ENCODE data around the gene PDAP1.
"Not testable (repeated sequence)": the region's sequence is repeated elsewhere in the genome, so short reads cannot be mapped to it uniquely, and the experiment has no call there.

PDAP1 gene

GRCh38 chr7:99352247-99352646 is 56.1 kb downstream of the PDAP1 start:
- DNase-seq (ENCODE audit: low spot score) = no peak

DNA sequence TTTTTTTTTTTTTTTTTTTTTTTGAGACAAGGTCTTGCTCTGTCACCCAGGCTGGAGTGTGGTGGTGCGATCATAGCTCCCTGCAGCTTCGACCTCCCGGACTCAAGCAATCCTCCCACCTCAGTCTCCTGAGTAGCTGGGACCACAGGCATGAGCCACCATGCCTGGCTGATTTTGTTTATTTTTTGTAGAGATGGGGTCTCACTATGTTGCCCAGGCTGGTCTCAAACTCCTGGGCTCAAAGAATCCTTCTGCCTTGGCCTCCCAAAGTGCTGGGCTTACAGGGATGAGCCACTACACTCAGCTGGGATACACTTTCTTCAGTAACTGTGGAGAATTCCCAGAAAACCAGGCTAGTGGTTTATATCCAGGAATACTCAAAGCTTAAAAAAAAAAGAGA is 57.8 kb downstream of the PDAP1 start:
- DNase-seq (ENCODE audit: low spot score) = not testable (repeated sequence)

All from SK-N-DZ (cell line).